Erythroblast (primary cell): ENCODE data around the gene MB21D2.

ENCODE experiments used
- GATA1 ChIP-seq: IDR thresholded peaks from 2 replicates; pipeline ENCODE4 v1.6.1; 2011; ENCODE audit warnings: low read depth, mild to moderate bottlenecking, control low read depth, low read length, moderate library complexity
- POLR2A ChIP-seq: IDR thresholded peaks from 2 replicates; pipeline ENCODE4 v1.6.1; 2011; ENCODE audit warnings: mild to moderate bottlenecking, low read length

GRCh38 chr3:192827863-192828594 is 89.6 kb downstream of the MB21D2 start:
- no peak for TF ChIP-seq POLR2A
- no peak for TF ChIP-seq GATA1
